Measurements from ENCODE around the gene INSYN2B. TPM values are rescaled to one million over a fixed set of nuclear protein-coding genes. Genes with fewer than 3 reads are reported as not detected.

INSYN2B gene
- total RNA-seq, 1 experiment from 2014 or later: not detected

GRCh38 chr5:169991115-169991869 lies 11.0 kb upstream of the INSYN2B start:
- TF ChIP-seq E2F4 (CRISPR knock-in tag; IDR thresholded peaks at IDR 0.05; ENCODE audit: borderline replicate concordance, low read depth): no peak
- TF ChIP-seq ZNF396 (CRISPR knock-in tag; IDR thresholded peaks at IDR 0.05; ENCODE audit: borderline replicate concordance): no peak
- TF ChIP-seq, protein P1, sequence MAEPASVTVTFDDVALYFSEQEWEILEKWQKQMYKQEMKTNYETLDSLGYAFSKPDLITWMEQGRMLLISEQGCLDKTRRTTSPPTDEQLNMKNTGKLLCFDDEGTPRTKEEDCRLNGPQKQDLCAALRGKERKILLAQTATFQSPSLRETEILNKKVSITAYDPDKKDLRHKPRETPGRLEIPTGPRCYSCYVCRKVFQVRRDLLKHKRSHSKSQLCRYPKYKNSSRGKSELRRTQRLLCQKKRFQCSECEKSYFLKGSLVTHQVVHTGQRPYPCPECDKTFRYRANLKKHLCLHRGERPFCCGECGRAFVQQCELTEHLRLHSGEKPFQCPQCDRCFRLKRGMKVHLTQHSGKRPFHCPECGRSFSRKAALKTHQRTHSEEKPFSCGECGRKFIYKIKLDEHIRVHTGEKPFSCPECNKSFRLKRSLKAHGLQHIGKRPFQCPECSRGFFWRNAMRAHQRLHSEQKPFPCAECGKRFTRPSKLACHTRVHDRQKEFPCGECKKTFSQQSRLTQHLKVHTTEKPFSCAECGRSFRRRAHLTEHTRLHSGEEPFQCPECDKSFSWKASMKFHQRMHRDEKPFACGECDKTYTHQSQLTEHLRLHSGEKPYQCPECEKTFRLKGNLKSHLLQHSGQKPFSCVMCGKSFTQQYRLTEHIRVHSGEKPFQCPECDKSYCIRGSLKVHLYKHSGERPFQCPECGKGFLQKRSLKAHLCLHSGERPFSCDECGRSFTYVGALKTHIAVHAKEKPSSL (CRISPR knock-in tag; conservative IDR thresholded peaks at IDR 0.05): no peak
- TF ChIP-seq KAT7 (CRISPR knock-in tag; IDR thresholded peaks at IDR 0.05; ENCODE audit: borderline replicate concordance): no peak
- no peak for TF ChIP-seq TP53 (CRISPR knock-in tag; IDR thresholded peaks at IDR 0.05)
- no peak for TF ChIP-seq FOXP1 (CRISPR knock-in tag; IDR thresholded peaks at IDR 0.05; ENCODE audit: borderline replicate concordance)
- TF ChIP-seq EMX1 (CRISPR knock-in tag; IDR thresholded peaks at IDR 0.05): no peak
- no peak for TF ChIP-seq JUN (CRISPR knock-in tag; IDR thresholded peaks at IDR 0.05)
- TF ChIP-seq HMGXB4 (CRISPR knock-in tag; IDR thresholded peaks at IDR 0.05): no peak
- TF ChIP-seq, protein P2, sequence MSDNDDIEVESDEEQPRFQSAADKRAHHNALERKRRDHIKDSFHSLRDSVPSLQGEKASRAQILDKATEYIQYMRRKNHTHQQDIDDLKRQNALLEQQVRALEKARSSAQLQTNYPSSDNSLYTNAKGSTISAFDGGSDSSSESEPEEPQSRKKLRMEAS (CRISPR knock-in tag; IDR thresholded peaks at IDR 0.05): no peak
- no peak for TF ChIP-seq AR (CRISPR knock-in tag; IDR thresholded peaks at IDR 0.05)
- no peak for TF ChIP-seq STAT6 (CRISPR knock-in tag; conservative IDR thresholded peaks at IDR 0.05; ENCODE audit: low read depth)
- TF ChIP-seq E2F1 (CRISPR knock-in tag; IDR thresholded peaks at IDR 0.05): no peak
- no peak for TF ChIP-seq ZNF423 (CRISPR knock-in tag; IDR thresholded peaks at IDR 0.05)
- ChIA-PET POLR2A (no interaction called here), CTCF (interaction anchor here (2.3 kb wide), 1 partner anchor 11 kb away, joined by 10 read pairs; the partner anchor contains the start of gene INSYN2B)
- H3K9me3 Mint-ChIP-seq: no peaks in the 10 kb centered on the region
- H3K27ac Mint-ChIP-seq: no peak overlapping the region
- DNase-seq (ENCODE audit: low spot score) (no peak), ATAC-seq (no peak)
- no peak overlapping the region for H3K4me3 Mint-ChIP-seq
- no peaks in the 10 kb centered on the region for H3K27me3 Mint-ChIP-seq (ENCODE audit: low read depth)
- no peaks in the 10 kb centered on the region for H3K36me3 Mint-ChIP-seq
- 0 out of 2 replicates have a peak, but pooled peaks cover 3% of the 10 kb centered on the region for H3K4me1 Mint-ChIP-seq

Measured in WTC11 (cell line).